ENCODE results near the gene CAMTA1. TPM values are rescaled to one million over a fixed set of nuclear protein-coding genes. Genes with fewer than 3 reads are reported as not detected.

Gene CAMTA1
- total RNA-seq, 1 experiment from 2014 or later: 85.2 TPM

DNA sequence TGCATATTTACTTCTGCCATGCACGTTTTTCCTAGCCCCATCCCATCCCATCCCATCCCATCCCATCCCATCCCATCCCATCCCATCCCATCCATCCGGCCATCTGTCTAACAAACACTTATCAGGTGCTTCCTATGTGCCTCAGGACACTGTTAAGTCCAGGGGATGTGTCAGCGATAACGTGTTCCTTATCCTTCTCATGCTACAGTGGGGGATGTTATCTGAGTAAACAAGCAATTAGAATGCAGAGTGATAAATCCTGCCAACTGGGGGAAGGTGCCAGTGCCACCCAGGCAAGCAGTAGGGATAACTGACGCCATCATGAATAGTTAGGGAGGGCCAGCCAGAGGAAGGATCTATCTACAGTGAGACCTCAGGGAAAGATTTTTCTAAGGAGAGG lies 304.2 kb downstream of the CAMTA1 start:
- DNase-seq (ENCODE audit: low spot score): no peak
- Histone ChIP-seq H3K27me3 (replicated peaks; ENCODE audit: insufficient read depth, low read depth, low read length, poor library complexity) (peaks cover 61% of the 10 kb centered on the region), H3K4me3 (ENCODE audit: low read depth, low read length, poor library complexity, severe bottlenecking) (no peak overlapping the region), H3K9me3 (ENCODE audit: low read depth, low read length, poor library complexity, severe bottlenecking) (no peaks in the 10 kb centered on the region), H3K4me1 (ENCODE audit: insufficient read depth, low read length, poor library complexity, severe bottlenecking) (no peaks in the 10 kb centered on the region), H3K27ac (ENCODE audit: low read depth, low read length, poor library complexity, severe bottlenecking) (no peak overlapping the region), H3K36me3 (ENCODE audit: insufficient read depth, low read length, poor library complexity, severe bottlenecking) (no peaks in the 10 kb centered on the region)
- intact Hi-C loops (cut with micrococcal nuclease; ENCODE audit: unreplicated experiment): no loop called here
- CTCF ChIA-PET: no interaction called here
- POLR2A ChIA-PET (ENCODE audit: low non-redundant PET): no interaction called here
- TF ChIP-seq, protein P1, sequence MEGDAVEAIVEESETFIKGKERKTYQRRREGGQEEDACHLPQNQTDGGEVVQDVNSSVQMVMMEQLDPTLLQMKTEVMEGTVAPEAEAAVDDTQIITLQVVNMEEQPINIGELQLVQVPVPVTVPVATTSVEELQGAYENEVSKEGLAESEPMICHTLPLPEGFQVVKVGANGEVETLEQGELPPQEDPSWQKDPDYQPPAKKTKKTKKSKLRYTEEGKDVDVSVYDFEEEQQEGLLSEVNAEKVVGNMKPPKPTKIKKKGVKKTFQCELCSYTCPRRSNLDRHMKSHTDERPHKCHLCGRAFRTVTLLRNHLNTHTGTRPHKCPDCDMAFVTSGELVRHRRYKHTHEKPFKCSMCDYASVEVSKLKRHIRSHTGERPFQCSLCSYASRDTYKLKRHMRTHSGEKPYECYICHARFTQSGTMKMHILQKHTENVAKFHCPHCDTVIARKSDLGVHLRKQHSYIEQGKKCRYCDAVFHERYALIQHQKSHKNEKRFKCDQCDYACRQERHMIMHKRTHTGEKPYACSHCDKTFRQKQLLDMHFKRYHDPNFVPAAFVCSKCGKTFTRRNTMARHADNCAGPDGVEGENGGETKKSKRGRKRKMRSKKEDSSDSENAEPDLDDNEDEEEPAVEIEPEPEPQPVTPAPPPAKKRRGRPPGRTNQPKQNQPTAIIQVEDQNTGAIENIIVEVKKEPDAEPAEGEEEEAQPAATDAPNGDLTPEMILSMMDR (conservative IDR thresholded peaks at IDR 0.05; ENCODE audit: low read depth, low read length): no peak
- TF ChIP-seq EZH2 (IDR thresholded peaks at IDR 0.05; ENCODE audit: borderline replicate concordance, low read depth, low read length, poor library complexity, severe bottlenecking): no peak
- BruUV-seq (replicated peaks): no TSS peak

DNA sequence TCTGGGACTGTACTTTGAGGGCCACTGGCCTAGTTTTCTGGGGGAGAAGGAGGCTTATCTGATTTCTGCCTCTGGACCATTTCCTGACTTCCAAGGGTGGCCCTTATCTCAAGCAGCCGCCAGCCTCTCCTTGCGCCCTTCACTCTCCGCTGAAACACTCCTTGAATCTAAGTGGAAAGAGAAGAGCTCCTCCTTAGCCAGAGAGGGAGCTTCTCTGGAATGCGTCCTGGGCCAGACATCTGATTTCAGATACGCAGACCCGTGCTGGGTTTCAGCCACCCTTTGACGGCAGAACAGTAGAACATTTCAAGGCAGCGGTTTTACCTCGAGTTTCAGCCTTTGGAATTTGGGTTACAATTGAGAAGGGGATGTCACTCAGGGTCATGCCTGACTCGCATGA lies 308.0 kb downstream of the CAMTA1 start:
- BruUV-seq (replicated peaks): no TSS peak
- CTCF ChIA-PET: no interaction called here
- no peak for DNase-seq (ENCODE audit: low spot score)

DNA sequence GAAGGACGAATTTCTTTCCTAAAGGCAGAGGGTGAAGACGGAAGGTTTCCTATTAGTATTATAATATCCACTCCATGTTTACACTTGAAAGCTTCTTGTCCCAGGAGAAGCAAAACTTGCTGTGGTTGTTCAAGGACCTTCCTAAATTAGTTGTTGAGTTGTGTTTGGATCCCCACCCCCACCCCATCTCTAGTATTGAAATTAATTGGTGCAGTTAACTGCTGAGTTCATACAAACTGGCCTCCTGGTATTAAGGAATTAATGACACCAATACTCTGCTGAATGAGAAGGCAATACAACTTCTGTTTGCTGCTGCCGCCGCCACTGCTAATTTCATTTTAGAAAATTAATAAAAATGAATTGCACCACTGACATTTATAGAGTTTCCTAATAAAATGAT lies 308.8 kb downstream of the CAMTA1 start:
- Histone ChIP-seq H3K36me3 (ENCODE audit: insufficient read depth, low read length, poor library complexity, severe bottlenecking) (no peaks in the 10 kb centered on the region), H3K4me3 (ENCODE audit: low read depth, low read length, poor library complexity, severe bottlenecking) (no peak overlapping the region), H3K27ac (ENCODE audit: low read depth, low read length, poor library complexity, severe bottlenecking) (no peak overlapping the region), H3K9me3 (ENCODE audit: low read depth, low read length, poor library complexity, severe bottlenecking) (no peaks in the 10 kb centered on the region), H3K4me1 (ENCODE audit: insufficient read depth, low read length, poor library complexity, severe bottlenecking) (no peaks in the 10 kb centered on the region), H3K27me3 (replicated peaks; ENCODE audit: insufficient read depth, low read depth, low read length, poor library complexity) (peaks cover 77% of the 10 kb centered on the region)
- CTCF ChIA-PET: no interaction called here
- DNase-seq (ENCODE audit: low spot score): no peak
- POLR2A ChIA-PET (ENCODE audit: low non-redundant PET): no interaction called here
- no TSS peak for BruUV-seq (replicated peaks)
- intact Hi-C loops (cut with micrococcal nuclease; ENCODE audit: unreplicated experiment): no loop called here
- no peak for TF ChIP-seq EZH2 (IDR thresholded peaks at IDR 0.05; ENCODE audit: borderline replicate concordance, low read depth, low read length, poor library complexity, severe bottlenecking)
- TF ChIP-seq, protein P1 (conservative IDR thresholded peaks at IDR 0.05; ENCODE audit: low read depth, low read length): no peak

More for the DNA sequence above, 308.0 kb downstream of the CAMTA1 start:
- Histone ChIP-seq H3K27me3 (replicated peaks; ENCODE audit: insufficient read depth, low read depth, low read length, poor library complexity) (peaks cover 77% of the 10 kb centered on the region), H3K9me3 (ENCODE audit: low read depth, low read length, poor library complexity, severe bottlenecking) (no peaks in the 10 kb centered on the region), H3K36me3 (ENCODE audit: insufficient read depth, low read length, poor library complexity, severe bottlenecking) (no peaks in the 10 kb centered on the region), H3K27ac (ENCODE audit: low read depth, low read length, poor library complexity, severe bottlenecking) (no peak overlapping the region), H3K4me1 (ENCODE audit: insufficient read depth, low read length, poor library complexity, severe bottlenecking) (no peaks in the 10 kb centered on the region), H3K4me3 (ENCODE audit: low read depth, low read length, poor library complexity, severe bottlenecking) (no peak overlapping the region)
- POLR2A ChIA-PET (ENCODE audit: low non-redundant PET): no interaction called here
- TF ChIP-seq, protein P1 (conservative IDR thresholded peaks at IDR 0.05; ENCODE audit: low read depth, low read length): no peak
- TF ChIP-seq EZH2 (IDR thresholded peaks at IDR 0.05; ENCODE audit: borderline replicate concordance, low read depth, low read length, poor library complexity, severe bottlenecking): no peak
- intact Hi-C loops (cut with micrococcal nuclease; ENCODE audit: unreplicated experiment): no loop called here

Measured in A673 (cell line).